Activated T-cell treated with anti-CD3 and anti-CD28 coated beads for 24 hours (primary cell): ENCODE data around the gene PAFAH2.
"Not testable (repeated sequence)": the region's sequence is repeated elsewhere in the genome, so short reads cannot be mapped to it uniquely, and the experiment has no call there.

Source experiments
- DNase-seq: peaks from one replicate; pipeline ENCODE4 v3.0.0-alpha.2; 2020; ENCODE audit warnings: low read depth

PAFAH2 gene

GRCh38 chr1:25985171-25985570 lies 12.7 kb downstream of the PAFAH2 start:
- no peak for DNase-seq

- DNase-seq, result no peak
Measured at GRCh38 chr1:25979210-25979609, 18.7 kb downstream of the PAFAH2 start.

GRCh38 chr1:25978403-25978802 lies 19.5 kb downstream of the PAFAH2 start:
- no peak for DNase-seq

- no peak for DNase-seq
Measured at GRCh38 chr1:25977801-25978200, 20.1 kb downstream of the PAFAH2 start.

GRCh38 chr1:25973610-25974321 lies 24.1 kb downstream of the PAFAH2 start:
- no peak for DNase-seq

DNA sequence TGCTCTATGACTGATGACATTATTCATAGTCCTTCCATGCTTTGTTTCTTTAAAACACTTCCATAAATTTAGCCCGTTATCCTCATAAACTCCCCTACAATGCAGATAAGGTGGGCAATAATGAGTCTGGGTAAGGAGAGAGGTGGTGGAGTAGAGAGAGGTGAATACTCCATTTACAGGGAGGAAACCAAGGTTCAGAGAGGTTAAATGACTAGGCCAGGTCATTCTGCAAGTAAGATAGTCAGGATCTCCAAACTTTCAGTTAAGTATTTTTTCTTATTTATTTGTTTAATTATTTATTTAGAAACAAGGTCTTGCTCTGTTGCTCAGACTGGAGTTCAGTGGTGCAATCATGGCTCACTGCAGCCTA lies 26.1 kb downstream of the PAFAH2 start:
- no peak for DNase-seq

GRCh38 chr1:25971066-25971810 lies 26.6 kb downstream of the PAFAH2 start:
- no peak for DNase-seq

- no peak for DNase-seq
Measured at GRCh38 chr1:25967308-25967707, 30.6 kb downstream of the PAFAH2 start.

GRCh38 chr1:25959611-25960010 lies 38.3 kb downstream of the PAFAH2 start:
- DNase-seq, result no peak

DNA sequence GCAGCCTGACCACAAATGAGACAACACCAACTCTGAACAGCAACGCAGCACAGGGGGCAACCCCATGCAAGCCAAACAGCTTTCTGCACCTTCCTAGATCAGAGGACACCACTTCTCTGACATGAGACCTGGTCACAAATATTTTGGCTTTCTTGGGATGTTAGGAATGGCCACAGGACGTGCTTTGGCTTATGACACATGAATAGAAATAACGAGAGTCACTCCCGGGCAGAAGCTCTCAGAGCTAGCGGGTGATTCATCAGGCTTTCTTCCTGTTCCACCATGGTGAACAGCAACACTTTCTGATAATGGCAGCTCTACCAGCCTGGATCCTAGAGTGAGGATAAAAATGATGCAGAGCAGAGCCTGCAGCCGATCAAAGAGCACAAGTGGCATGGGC lies 39.4 kb downstream of the PAFAH2 start:
- no peak for DNase-seq

GRCh38 chr1:25955553-25955952 lies 42.3 kb downstream of the PAFAH2 start:
- no peak for DNase-seq

- no peak for DNase-seq
Measured at GRCh38 chr1:25954282-25954938, 43.5 kb downstream of the PAFAH2 start.

DNA sequence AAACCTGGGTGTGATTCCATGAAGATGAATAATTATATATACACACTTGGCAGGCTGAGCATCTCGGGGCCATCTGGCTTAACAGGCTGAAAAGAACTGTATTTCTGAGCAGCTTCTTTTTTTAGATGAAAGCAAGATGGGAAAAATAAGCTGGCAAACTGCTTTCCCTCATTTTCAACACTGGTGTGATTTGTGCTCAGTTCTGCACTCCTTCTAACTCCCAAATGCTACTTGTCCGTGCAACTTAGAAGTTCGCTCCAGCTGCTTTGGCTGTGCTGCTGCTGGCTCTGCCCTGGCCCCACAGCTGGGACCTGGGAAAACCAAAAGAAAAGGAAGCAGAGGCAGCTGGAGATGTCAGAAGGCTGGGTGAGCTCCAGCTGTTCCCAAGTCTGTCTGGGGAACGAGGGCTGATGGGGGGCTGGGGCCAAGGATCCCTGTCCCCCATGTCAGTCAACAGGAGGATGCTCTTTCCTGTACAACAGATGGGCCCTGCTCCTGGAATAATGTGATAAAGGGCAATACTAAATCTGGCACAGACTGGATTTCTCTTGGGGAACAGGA lies 44.9 kb downstream of the PAFAH2 start:
- DNase-seq, result no peak

- DNase-seq, result no peak
Measured at GRCh38 chr1:25948641-25949040, 49.2 kb downstream of the PAFAH2 start.

DNA sequence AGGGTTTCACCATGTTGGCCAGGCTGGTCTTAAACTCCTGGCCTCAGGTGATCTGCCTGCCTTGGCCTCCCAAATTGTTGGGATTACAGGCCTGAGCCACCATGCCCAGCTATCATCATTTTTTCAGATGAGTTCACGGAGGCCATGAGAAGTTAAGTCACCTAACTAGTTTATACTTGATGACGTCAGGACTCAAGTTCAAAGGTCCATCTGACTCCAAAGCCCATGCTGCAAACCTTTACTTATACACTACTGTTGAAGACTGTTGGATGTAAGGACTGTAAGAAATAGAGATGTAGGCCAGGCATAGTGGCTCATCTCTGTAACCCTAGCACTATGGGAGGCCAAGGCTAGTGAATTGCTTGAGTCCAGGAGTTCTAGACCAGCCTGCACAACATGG lies 50.8 kb downstream of the PAFAH2 start:
- DNase-seq, result no peak

GRCh38 chr1:25945761-25946160 lies 52.1 kb downstream of the PAFAH2 start:
- DNase-seq, result no peak

DNA sequence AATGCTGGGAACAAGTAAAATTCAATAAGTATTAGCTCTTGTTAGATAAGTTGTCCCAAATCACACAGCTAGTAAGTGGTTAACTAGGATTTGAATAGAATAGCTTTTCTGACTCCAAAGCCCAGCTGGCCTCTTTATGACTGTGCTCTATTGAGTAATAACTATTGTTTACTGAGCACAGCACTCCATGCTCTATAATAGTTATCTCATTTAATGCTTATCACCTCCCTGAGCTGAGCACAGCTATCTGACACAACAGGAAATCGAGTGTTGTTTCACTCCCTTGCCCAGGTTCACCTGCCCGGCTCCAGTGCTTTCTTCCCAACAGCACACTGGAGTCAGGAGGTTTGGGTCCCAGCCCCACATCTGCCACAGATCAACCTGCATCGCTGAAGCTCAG lies 52.9 kb downstream of the PAFAH2 start:
- no peak for DNase-seq

DNA sequence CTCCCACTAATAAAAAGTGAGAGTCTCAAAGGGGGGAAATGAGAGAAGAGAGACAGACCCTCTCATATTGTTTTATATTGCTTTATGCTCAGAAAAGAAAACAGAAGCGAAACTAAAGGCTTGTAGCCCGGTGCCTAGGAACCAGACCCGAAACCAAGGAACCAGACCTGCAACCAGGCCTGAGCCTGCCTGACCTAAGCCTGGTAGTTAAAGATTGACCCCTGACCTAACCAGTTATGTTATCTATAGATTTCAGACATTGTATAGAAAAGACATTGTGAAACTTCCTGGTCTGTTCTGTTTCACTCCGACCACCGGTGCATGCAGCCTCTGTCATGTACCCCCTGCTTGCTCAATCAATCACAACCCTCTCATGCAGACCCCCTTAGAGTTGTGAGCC lies 54.4 kb downstream of the PAFAH2 start:
- not testable (repeated sequence) for DNase-seq

- DNase-seq, result no peak
Measured at GRCh38 chr1:25936947-25937346, 60.9 kb downstream of the PAFAH2 start.

DNA sequence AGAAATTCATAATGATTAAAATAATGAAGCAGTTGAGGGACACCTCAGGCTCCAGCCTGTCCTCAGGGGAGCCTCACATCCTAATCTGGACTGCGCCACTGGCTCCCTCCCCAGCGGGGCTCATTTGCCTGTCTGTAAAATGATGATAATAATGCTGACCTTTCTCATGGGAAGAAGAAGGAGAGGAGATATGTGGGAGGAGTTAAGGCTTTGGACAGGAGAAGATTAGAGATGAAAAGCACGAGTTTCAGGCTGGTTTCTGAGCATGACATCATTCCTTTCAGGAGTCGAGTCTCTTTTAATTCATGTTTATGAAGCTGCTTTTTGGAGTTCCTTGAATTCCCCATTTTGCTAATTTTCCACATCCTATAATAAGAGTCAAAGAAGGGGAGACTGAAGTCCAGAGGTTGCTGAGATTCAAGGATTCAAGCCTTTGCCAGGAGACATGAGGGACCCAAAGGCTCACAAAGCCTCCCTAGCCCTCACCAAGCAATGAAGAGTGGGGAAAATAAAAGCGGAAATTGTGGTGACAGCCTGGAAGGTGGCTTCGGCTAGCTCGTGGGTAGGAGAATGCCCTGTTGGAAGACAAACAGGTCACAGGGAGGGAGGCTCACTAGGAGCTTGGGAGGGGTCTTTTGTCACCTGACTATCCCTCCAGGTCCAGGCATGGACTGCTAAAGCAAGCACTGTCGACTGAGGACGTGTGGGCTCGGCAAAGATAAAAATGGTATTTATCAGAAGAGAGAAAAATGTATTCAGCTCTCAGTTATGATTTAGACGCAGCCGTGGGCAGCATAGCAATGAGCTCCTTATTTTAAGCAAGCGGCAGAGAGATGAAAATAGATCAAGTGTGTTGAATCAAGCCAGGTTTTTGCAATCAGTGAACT lies 64.1 kb downstream of the PAFAH2 start:
- no peak for DNase-seq

DNA sequence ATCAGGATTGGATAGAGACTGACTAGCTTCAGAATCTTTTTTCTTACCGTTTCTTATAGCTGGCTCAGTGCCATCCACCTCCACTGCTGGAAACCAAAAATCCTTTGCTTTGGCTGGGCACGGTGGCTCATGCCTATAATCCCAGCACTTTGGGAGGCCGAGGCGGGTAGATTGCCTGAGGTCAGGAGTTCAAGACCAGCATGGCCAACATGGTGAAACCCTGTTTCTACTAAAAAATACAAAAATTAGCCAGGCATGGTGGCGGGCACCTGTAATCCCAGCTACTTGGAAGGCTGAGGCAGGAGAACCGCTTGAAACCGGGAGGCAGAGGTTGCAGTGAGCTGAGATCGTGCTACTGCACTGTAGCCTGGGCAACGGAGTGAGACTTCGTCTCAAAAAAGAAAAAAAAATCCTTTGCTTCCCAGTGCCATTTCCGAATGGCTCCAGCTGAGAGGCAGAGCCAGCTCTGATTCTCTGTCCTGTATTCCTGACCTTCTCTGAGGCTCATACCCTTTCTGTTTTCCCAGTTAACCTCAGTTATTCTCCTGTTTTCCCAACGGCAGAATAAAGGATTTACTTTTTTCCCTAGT lies 65.0 kb downstream of the PAFAH2 start:
- DNase-seq, result not testable (repeated sequence)

GRCh38 chr1:25932321-25932720 lies 65.5 kb downstream of the PAFAH2 start:
- DNase-seq, result no peak
